GM12878 (cell line): ENCODE results near the gene GTF3C1. TPM values are rescaled to one million over a fixed set of nuclear protein-coding genes. Genes with fewer than 3 reads are reported as not detected.

Experiments used
- ETV6 ChIP-seq, 2 experiments: fragments of 450-650 bp in 1 of 2; IDR thresholded peaks in 1 of 2; conservative IDR thresholded peaks in 1 of 2; 2 replicates each; pipeline ENCODE4 v1.6.1; 2014; ENCODE audit warnings: antibody characterized with exemption in 1 of 2, borderline replicate concordance in 1 of 2, low read depth in 1 of 2, mild to moderate bottlenecking in 1 of 2, moderate library complexity in 1 of 2
- IRF4 ChIP-seq: IDR thresholded peaks from 2 replicates; pipeline ENCODE4 v1.6.1; 2011; ENCODE audit warnings: low read depth, low read length
- SMC3 ChIP-seq: IDR thresholded peaks from 2 replicates; pipeline ENCODE4 v1.6.1; 2011; ENCODE audit warnings: low read length, improper control_type of control experiment, borderline replicate concordance
- polyA plus RNA-seq, 11 experiments: library from polyadenylated mRNA; depleted of rRNA in 4 of 11; unstranded in 6 of 11; stranded (reverse) in 5 of 11; fragments of >200 nt; fragmentation: Nextera tagmentation in 4 of 11; fragmentation: Illumina TruSeq in 1 of 11; extraction: Ambion mirVana in 4 of 11; extraction: Trizol in 1 of 11; gene quantifications; 1 replicate in 1 of 11; 2 replicates in 10 of 11; pipeline versions ENCODE4 v1.2.1 to v1.2.3, GENCODE V29; 2011 to 2016; ENCODE audit warnings: inconsistent platforms in 2 of 11, missing spikeins in 2 of 11, low read depth in 1 of 11
- total RNA-seq, 4 experiments: library from RNA; depleted of rRNA in 3 of 4; stranded (reverse); fragments of >200 nt in 3 of 4; fragmentation: Illumina TruSeq in 1 of 4; extraction: Trizol in 1 of 4; gene quantifications; 2 replicates each; pipeline versions ENCODE4 v1.2.1 to v1.2.3, GENCODE V29; 2013 to 2021
- TF ChIP-seq, protein P1 (sequence below): fragments of 450-650 bp; IDR thresholded peaks from 2 replicates; pipeline ENCODE4 v1.6.1; 2017; ENCODE audit warnings: mild to moderate bottlenecking, moderate library complexity
- TF ChIP-seq, protein P2 (sequence below): fragments of 450-650 bp; IDR thresholded peaks from 2 replicates; pipeline ENCODE4 v1.6.1; 2017; ENCODE audit warnings: mild to moderate bottlenecking, moderate library complexity

GTF3C1 gene
- total and polyA plus RNA-seq, 10 of the 15 experiments (the other 5 are each of a cell fraction or from before 2014, with no cell fraction given): 0.98 to 60.9 (median 34.3) TPM

GRCh38 chr16:27450196-27450549, 99.5 kb downstream of the GTF3C1 start (continued):
- TF ChIP-seq, protein P1, sequence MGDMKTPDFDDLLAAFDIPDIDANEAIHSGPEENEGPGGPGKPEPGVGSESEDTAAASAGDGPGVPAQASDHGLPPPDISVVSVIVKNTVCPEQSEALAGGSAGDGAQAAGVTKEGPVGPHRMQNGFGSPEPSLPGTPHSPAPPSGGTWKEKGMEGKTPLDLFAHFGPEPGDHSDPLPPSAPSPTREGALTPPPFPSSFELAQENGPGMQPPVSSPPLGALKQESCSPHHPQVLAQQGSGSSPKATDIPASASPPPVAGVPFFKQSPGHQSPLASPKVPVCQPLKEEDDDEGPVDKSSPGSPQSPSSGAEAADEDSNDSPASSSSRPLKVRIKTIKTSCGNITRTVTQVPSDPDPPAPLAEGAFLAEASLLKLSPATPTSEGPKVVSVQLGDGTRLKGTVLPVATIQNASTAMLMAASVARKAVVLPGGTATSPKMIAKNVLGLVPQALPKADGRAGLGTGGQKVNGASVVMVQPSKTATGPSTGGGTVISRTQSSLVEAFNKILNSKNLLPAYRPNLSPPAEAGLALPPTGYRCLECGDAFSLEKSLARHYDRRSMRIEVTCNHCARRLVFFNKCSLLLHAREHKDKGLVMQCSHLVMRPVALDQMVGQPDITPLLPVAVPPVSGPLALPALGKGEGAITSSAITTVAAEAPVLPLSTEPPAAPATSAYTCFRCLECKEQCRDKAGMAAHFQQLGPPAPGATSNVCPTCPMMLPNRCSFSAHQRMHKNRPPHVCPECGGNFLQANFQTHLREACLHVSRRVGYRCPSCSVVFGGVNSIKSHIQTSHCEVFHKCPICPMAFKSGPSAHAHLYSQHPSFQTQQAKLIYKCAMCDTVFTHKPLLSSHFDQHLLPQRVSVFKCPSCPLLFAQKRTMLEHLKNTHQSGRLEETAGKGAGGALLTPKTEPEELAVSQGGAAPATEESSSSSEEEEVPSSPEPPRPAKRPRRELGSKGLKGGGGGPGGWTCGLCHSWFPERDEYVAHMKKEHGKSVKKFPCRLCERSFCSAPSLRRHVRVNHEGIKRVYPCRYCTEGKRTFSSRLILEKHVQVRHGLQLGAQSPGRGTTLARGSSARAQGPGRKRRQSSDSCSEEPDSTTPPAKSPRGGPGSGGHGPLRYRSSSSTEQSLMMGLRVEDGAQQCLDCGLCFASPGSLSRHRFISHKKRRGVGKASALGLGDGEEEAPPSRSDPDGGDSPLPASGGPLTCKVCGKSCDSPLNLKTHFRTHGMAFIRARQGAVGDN: 0 out of 2 replicates have a peak, but pooled peaks have one; percentile 4
- TF ChIP-seq, protein P2, sequence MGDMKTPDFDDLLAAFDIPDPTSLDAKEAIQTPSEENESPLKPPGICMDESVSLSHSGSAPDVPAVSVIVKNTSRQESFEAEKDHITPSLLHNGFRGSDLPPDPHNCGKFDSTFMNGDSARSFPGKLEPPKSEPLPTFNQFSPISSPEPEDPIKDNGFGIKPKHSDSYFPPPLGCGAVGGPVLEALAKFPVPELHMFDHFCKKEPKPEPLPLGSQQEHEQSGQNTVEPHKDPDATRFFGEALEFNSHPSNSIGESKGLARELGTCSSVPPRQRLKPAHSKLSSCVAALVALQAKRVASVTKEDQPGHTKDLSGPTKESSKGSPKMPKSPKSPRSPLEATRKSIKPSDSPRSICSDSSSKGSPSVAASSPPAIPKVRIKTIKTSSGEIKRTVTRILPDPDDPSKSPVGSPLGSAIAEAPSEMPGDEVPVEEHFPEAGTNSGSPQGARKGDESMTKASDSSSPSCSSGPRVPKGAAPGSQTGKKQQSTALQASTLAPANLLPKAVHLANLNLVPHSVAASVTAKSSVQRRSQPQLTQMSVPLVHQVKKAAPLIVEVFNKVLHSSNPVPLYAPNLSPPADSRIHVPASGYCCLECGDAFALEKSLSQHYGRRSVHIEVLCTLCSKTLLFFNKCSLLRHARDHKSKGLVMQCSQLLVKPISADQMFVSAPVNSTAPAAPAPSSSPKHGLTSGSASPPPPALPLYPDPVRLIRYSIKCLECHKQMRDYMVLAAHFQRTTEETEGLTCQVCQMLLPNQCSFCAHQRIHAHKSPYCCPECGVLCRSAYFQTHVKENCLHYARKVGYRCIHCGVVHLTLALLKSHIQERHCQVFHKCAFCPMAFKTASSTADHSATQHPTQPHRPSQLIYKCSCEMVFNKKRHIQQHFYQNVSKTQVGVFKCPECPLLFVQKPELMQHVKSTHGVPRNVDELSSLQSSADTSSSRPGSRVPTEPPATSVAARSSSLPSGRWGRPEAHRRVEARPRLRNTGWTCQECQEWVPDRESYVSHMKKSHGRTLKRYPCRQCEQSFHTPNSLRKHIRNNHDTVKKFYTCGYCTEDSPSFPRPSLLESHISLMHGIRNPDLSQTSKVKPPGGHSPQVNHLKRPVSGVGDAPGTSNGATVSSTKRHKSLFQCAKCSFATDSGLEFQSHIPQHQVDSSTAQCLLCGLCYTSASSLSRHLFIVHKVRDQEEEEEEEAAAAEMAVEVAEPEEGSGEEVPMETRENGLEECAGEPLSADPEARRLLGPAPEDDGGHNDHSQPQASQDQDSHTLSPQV: no peak
- TF ChIP-seq IRF4: no peak
- TF ChIP-seq SMC3: no peak
- no peak for TF ChIP-seq ETV6 (conservative IDR thresholded peaks at IDR 0.05 in 1 of 2, IDR thresholded peaks at IDR 0.05 in 1 of 2; ENCODE audit: borderline replicate concordance in 1 of 2, low read depth in 1 of 2)
